HG03135 (cell line): ENCODE data around the gene ETV1.

Experiments
- ATAC-seq: cut with Tn5 transposase; IDR thresholded peaks from one replicate; pipeline ENCODE4 v1.9.1; 2021; ENCODE audit warnings: mild to moderate bottlenecking, moderate library complexity; ENCODE audit not compliant: unreplicated experiment

Gene ETV1

DNA sequence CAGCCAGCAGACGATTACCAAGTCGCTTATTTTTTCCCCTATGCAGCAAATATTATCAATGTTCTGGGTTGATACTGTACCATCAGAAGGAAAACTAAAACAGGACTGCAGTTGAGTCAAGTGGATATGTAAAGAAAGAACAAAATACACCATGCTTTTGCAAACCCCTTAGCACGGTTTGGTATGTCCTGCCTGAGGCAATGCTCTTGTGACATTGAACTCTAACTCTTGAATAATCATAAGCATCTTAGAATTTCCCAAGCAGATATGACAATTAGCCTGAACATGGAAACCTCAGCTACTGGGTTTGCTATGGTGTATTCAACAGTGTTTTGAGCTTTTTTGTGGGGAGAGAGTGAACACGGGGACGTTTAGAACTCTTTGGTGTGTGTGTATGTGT is 107.4 kb downstream of the ETV1 start:
- ATAC-seq: no peak

DNA sequence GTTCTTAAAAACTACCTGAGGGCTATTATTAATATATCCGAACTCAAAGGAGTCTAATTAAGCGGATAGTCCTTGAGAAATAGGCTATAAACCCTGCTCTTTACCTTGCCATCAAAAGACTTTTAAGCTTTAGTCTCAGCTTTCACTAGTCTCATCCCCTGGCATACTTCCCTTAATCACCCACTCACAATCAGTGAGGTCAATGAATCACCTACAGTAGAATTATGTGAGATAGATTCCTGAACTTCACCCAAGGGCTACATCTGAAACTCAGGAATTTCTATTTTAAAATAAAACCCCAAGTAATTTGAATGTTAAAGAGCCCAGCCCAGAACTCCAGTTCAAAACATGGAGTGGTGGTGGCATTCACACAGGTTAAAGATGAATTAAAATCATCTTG is 108.7 kb downstream of the ETV1 start:
- ATAC-seq: no peak

DNA sequence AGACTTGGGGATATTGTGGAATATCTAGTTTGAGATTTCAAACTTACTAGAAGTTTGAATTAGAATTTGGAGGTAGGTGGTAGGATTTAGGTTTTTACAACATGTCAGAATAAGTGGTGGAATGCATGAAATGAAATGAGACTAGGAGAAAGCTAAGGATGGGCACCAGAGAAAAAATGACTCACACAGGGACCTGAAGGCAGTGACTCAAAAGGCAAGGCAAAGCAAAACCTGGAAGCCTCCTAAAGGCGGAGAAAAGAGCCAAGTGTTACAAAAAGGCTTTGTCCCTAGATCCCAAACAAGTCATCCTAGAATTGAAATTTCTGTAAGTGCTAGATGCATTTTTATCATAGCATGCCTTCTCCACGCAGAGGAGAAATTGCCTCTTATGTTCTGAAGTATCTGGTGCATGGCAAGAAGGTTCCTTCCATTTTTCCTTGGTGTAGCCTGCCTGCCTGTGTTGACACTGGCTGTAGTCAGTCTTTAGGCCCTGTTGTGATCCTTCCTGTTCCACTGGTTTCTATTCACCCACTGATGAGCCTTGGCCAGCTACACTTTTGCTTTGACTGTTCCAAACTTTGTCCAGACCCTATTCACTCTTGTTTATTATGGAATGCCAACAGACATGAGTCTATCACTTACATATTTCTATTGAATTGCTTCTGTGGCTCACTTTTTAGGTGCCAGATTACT is 109.3 kb downstream of the ETV1 start:
- no peak for ATAC-seq

DNA sequence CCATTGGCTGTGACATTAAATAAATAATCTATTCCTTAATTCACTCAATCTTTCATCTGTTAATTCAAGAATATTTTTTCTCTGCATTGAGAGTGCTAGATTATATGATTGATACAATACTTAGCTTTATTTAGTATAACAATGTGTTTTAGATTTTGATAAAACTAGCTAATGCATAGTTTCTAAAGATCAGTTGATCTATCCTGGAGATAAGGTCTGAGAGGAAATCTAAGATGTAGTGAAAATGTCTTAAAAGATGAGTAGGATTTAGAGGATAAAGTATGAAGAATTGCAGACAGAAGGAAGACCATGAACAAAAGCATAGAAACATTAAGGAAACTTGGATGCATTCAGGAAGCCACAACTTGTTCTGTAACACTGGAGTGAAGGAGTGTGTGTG is 110.3 kb downstream of the ETV1 start:
- ATAC-seq: no peak

DNA sequence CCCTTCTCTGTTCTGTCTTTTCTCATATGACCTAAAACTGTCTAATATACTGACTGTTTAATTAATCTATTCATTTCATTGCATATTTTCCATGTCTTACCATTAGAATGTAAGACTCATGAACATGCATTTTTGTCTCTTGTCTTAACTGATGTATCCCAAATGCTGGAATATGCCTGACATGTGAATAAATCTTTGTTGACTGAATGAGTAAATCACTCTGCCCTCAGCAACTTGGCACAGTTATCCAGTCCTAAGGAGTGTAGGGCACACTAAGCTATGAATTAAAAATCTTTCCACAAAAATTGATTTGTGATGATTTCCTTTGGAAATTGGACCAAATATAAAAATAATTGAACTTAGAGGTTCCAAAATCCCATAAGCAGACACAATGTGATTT is 111.3 kb downstream of the ETV1 start:
- no peak for ATAC-seq

DNA sequence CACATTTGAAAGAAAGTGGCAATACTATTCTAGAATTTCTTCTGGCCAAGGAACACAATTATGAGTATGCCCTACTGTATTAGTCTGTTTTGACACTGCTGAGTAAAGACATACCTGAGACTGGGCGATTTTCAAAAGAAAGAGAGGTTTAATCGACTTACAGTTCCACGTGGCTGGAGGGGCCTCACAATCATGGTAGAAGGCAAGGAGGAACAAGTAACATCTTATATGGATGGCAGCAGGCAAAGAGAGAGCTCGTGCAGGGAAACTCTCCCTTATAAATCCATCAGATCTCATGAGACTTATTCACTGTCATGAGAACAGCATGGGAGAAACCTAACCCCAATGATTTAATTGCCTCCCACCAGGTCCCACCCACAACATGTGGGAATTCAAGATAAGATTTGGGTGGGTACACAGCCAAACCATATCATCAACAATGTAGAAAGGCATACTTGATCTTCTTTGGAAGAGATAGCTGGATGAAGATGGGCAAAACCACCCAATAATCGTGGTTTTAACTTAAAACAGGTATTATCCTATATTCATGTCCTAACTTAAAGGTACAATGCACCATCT is 113.9 kb downstream of the ETV1 start:
- no peak for ATAC-seq

DNA sequence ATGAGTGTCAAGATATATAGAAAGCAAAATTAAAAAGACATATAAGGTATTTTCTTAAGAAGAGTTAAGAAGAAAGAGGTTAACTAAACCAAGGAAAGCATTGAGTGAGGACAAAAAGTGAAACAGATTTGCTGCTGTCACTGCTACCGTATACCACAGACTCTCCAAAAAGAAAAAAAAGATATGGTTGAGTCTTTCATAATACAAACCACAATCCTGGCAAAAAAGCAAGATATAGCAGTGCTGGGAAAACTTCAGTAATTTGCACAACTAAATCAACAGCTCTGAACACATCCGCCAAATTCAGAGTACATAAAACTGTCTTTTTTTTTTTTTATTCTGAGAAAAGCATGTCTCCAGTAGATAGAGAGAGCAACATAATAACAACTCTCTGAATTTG is 114.7 kb downstream of the ETV1 start:
- no peak for ATAC-seq

DNA sequence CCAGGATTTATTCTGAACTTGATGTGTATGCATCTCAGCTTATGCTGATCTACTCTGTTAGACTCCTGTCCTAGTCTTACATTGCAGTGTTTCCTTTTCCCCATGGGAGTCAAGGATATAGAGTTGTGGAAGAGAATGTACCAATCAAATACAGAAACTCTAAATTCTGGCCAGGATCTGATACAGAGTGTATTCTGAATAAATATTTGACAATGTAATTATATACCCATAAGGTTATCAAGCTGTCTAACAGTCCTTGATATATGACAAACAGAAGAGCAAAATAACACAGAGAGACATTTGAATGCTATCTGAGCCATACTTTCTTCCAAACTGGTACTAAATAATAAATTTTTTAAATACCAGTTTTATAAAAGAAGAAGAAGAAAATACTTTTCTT is 116.8 kb downstream of the ETV1 start:
- ATAC-seq: no peak

DNA sequence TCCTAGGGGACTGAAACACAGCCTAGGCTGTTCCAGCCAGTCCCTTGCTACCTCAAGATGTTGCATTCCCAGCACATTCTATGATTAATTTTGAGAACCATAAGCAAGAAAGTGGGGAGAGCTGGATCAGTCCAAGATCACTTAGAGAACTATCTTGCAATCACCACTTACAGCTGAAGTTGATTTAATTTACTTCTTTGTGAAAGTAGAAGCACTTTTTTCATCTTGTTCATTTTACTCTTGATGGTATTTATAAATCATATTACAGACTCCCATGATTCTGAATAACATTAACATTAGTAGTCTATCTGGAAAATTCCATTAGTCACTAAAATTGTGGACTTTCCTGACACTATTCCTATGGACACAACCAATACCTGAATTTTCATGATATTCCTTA is 118.5 kb downstream of the ETV1 start:
- ATAC-seq: no peak

DNA sequence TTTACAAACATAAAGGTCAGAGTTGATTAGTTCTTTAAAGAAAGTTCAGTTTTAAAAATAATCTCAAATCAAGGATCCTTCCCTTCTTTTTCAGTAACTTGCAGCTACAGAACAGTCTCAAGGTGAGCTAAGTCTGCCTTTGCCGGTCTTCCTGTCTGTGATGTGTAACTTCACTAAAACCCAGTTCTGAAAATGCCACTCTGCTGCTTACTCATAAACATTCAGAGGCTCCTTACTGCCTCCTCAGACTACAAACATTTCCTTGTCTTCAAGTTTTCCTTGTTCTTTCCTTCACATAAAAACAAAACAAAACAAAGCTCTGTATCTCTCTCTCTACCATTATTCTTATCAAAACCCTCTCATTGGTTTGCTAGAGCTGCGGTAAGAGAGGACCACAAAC is 128.7 kb downstream of the ETV1 start:
- no peak for ATAC-seq

DNA sequence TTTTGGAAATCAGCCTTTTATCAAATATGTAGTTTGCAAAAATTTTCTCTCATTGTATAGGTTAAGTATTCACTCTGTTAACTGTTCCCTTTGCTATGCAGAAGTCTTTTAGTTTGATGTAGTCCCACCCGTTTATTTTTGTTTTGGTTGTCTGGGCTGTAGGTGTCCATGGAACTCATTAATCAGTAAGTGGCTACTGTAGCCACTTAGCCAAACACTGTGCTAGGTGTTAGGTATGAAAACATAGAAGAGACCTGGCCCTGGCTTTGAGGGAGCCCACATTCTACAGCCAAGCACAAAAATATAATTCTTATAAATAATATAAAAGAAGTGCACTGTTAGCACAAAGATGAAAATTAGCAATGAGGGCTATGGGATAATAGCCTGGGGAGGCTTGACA is 133.5 kb downstream of the ETV1 start:
- ATAC-seq: no peak

DNA sequence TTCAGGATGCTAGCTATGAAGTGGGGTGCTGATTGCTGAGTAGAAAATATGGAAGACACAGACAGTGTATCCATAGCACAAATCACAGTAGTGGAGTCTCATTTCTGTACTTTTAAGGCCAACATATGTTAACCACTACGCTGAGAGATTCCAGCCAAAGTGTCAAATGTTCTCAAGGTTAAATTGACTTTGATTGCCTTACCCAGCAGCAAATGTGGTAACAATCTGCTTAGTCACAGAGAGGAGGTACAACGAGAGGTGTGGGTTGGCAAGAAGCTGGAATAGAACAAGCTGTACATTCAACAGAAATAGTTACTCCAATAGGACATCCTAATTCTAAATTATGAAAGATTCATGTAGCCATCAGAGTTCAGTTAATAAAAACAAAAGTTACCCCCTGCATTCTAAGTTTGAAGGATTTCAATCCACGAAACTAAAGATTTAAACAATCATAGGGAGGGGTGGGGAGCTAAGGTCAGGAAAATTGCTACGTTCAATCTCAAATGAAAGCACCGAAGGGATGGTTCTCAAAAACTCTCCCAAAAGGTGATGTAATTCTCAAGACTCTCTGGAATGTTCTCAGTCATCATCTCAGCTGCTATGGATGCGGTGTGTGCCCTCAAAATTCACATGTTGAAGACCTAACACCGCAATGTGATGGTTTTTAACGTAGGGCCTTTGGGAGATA is 137.0 kb downstream of the ETV1 start:
- ATAC-seq: no peak

DNA sequence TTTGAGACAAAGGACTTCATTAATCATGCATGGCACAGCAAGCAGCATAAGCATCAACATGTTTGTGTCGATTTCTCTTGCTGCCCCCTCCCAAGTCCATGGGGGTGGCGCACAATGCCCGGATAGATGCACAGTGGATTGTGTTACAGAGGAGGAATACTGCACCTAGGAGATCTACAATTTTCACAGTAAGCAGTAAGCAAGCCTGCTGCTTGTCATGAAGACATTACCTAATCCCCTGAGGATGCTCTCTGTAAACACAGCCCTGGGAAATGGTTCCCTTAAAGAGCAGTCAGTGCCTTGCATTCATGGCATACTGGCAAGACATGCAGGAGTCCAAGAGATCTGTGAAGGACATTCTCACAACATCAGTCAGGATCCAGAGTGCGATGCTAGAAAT is 137.7 kb downstream of the ETV1 start:
- ATAC-seq: no peak

DNA sequence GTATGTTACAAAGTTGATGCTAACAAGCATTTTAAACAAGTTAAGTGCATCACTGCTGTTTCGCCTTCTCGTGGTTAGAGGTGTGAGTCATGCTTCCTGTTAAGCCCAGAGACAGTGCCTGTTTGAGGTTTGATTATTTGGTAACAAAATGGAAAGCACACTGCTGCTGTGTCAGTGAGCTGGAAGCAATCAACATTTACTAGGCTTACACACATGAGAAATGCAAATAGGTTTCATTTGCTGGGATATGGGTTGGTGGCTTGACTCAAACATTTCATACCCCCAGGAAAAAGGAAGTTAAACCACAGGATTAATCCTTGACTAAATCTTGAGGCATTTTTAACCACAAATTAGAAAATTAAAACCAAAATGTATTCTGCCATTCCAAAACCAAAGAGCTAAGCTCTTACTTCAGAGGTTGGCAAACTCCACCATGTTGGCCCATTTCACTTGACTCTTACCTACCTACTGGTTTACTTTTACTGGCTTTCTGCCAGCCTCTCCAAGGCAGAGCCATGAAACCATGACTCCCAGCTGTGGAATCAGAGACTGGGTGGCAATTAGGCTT is 139.2 kb downstream of the ETV1 start:
- ATAC-seq: peak; percentile 73

DNA sequence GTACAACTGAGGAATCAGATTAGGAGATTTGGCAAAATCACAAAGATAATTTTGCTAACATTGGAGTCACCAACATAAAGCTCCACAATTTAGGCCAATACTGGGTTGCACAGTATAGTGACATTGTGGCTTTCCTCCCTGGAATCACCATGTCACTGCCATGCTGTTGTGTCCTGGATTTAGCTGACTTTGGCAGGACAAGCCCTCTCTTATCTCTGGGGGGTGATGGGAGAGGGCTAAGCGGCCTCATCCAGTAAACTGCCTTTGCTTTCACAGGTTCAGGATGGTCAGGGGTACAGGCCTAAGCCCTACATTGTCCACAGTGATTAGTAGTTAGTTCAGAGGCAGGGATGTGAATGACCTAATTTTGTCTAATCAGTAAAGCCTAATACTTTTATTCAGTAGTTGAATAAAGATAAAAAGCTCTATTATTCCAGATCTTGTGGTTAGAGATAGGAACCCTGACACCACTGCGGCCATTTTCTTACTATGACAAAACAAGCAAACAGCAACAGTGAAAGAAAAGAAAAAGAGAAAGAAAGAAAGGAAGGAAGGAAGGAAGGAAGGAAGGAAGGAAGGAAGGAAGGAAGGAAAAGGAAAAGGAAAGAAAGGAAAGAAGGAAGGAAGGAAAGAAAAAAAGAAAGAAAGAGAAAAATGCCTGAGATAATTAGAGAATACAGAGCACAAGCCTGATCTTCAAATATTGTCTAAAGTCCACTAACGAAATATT is 140.1 kb downstream of the ETV1 start:
- ATAC-seq: no peak

DNA sequence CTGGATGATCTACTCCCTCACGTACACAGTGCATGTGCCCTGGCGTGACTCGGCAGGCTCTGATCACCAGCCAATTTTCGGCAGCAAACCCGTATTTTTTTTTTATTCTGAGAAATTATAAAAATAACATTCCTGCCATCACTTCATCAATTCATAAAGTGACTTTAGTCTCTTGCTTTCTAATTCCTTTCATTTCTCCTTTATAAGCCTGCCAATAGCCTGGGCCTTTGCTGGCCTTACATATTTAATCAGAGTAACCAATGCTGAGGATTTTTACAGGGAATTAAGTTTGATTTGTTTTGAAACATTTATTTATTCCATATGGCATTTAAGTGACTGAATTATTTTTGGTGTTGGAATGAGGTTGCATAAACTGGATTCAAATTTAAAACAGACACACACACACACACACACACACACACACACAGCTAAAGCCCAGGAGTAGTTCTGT is 140.8 kb downstream of the ETV1 start:
- ATAC-seq: no peak

DNA sequence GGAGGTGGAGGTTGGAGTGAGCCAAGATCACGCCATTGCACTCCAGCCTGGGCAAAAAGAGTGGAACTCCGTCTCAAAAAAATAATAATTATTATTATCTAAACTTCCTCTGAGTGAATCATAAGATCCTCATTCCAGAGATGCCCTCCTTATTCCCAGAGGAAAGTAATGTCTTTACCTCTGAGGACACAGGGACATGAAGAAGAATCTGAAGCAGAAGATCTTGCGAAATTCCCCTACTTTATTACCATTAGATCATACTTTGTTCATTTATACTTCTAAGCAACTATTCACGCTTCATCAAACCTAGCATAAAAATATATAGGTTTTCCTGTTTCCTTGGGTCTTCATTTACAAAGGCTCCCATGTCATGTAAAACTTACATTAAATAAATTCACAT is 143.1 kb downstream of the ETV1 start:
- no peak for ATAC-seq

DNA sequence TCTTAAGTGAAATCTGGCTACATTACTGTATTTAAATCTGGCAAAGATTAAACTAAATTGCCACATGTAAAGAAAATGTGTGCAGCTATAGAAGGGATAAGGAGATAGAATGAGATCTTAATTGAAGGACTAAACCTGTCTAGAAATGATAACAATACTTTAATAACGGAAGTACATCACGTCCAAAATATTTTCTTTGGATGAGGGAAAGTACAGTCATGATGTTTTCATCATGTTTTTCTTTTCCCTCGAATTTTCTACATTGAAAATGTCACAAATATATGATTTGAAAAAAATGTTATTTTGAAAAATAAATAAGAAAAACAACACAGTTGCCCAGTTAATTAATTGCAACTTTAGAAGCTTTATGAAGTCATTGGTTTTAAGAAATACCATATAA is 143.9 kb downstream of the ETV1 start:
- ATAC-seq: no peak

DNA sequence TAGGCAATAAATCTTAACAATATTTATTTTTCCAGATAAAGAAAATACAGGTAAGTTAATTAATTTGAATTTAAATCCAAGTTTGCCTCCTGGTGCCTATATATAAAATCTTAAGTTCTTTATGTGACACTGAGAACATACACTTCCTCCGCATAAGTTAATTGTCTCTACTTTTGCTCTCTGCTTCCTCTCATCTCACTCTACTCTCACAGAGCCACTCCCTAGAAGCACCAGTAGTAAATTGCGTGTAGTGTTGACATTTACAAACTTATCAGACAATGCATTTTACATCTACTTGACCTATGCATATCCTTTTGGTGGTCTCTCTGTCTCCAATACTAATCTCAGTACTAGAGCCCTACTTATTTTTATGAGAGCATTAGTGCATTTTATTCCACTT is 144.5 kb downstream of the ETV1 start:
- ATAC-seq: no peak

DNA sequence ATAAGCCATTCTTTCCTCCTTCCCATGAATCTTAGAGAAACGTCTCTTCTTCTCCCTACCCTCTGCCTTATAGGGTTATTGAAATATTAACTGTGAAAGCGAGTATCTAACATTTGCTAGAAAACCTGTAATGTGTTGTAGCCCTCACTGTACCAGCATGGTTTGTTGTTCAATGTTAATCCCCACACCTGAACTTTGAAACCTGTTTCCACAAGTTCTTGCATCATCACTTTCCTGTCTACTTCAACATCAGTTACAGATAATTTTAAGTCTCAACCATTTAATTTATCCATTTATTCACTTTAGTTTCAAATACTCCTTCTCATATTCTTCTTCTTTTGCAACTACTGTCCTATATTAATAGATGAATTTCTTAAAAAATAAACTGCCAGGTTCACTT is 148.2 kb downstream of the ETV1 start:
- no peak for ATAC-seq
